BE2C (cell line): Measurements from ENCODE around the gene NLRP9.

ENCODE experiments used
- DNase-seq: peaks from one replicate; pipeline ENCODE4 v3.0.0-alpha.2; 2020
- H3K27me3 ChIP-seq: fragments of 250-450 bp; sonication (Bioruptor Pico); 2 replicates; pipeline ENCODE4 v1.5.1; 2020; ENCODE audit warnings: mild to moderate bottlenecking
- H3K36me3 ChIP-seq: fragments of 250-450 bp; sonication (Bioruptor Pico); 2 replicates; pipeline ENCODE4 v1.5.1; 2020; ENCODE audit warnings: mild to moderate bottlenecking
- H3K4me1 ChIP-seq: fragments of 250-450 bp; sonication (Bioruptor Pico); 2 replicates; pipeline ENCODE4 v1.5.1; 2020
- H3K4me3 ChIP-seq: 2 replicates; pipeline ENCODE4 v1.5.1; 2011; ENCODE audit warnings: low read depth, low read length
- H3K9me3 ChIP-seq: fragments of 250-450 bp; sonication (Bioruptor Pico); 2 replicates; pipeline ENCODE4 v1.5.1; 2020
- TF ChIP-seq, protein P1 (sequence below): IDR thresholded peaks from 2 replicates; pipeline ENCODE4 v1.5.1; 2012; ENCODE audit warnings: mild to moderate bottlenecking, low read depth, low read length

Gene NLRP9

DNA sequence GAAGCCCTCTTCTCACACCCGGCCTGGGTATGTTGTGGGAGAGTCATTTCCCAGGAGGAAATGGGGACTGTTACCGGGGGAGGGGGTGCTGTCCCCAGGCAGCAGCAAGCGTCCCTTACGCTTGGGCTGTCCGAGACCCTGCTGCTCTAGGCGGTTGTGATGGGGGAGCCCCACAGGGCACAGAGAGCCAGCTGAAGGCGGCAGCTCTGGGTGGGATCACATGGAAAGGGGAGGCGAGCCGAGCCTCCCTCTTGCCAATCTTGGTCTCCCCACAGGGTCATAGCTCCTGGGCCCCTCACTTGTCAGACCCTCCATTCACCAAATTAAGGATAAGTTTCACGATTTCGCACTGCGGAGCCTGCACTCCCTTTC is 41.1 kb downstream of the NLRP9 start:
- Histone ChIP-seq H3K4me1 (no peaks in the 10 kb centered on the region), H3K36me3 (peaks cover 32% of the 10 kb centered on the region), H3K27me3 (no peaks in the 10 kb centered on the region), H3K4me3 (no peak overlapping the region), H3K9me3 (no peaks in the 10 kb centered on the region)
- no peak for DNase-seq
- TF ChIP-seq, protein P1, sequence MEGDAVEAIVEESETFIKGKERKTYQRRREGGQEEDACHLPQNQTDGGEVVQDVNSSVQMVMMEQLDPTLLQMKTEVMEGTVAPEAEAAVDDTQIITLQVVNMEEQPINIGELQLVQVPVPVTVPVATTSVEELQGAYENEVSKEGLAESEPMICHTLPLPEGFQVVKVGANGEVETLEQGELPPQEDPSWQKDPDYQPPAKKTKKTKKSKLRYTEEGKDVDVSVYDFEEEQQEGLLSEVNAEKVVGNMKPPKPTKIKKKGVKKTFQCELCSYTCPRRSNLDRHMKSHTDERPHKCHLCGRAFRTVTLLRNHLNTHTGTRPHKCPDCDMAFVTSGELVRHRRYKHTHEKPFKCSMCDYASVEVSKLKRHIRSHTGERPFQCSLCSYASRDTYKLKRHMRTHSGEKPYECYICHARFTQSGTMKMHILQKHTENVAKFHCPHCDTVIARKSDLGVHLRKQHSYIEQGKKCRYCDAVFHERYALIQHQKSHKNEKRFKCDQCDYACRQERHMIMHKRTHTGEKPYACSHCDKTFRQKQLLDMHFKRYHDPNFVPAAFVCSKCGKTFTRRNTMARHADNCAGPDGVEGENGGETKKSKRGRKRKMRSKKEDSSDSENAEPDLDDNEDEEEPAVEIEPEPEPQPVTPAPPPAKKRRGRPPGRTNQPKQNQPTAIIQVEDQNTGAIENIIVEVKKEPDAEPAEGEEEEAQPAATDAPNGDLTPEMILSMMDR = no peak

DNA sequence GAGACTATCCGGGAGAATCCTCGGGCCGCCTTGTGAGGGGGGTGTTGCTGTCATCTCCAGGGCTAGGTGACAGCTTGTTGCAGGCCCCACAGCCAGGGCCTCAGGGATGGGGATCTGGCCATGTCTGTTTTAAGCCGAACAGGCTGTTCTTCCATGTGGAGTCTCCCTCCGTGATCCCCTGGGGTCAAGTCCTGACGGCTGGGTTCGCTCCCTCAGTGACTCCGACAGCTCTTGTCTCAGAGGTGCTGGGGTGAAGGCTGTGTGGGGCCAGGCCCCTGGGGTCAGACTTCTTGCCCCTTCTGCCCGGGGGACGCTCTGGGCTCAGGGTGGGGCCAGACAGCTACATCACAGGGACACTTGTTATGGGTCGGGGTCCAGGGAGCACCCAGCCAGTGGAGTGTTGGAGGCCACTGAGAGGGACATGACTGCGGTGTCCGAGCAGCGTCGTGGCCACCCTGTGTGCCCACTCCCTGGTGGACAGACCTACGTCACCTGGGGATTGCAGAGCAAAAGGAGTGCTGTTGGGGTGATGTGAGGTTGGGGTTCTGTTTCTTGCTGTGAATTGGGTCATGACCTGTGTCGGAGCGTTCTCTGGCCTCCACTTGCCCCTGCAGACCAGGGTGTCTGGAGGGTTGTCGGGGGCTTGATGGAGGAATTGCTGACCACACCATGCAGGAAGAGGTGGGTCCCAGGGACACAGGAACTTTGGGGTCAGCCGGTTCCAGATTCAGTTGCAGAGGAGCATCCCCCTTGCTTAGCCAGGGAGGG is 41.7 kb downstream of the NLRP9 start:
- Histone ChIP-seq H3K36me3 (peaks cover 35% of the 10 kb centered on the region), H3K27me3 (no peaks in the 10 kb centered on the region), H3K9me3 (no peaks in the 10 kb centered on the region), H3K4me3 (no peak overlapping the region), H3K4me1 (no peaks in the 10 kb centered on the region)
- TF ChIP-seq, protein P1 = no peak
- no peak for DNase-seq

DNA sequence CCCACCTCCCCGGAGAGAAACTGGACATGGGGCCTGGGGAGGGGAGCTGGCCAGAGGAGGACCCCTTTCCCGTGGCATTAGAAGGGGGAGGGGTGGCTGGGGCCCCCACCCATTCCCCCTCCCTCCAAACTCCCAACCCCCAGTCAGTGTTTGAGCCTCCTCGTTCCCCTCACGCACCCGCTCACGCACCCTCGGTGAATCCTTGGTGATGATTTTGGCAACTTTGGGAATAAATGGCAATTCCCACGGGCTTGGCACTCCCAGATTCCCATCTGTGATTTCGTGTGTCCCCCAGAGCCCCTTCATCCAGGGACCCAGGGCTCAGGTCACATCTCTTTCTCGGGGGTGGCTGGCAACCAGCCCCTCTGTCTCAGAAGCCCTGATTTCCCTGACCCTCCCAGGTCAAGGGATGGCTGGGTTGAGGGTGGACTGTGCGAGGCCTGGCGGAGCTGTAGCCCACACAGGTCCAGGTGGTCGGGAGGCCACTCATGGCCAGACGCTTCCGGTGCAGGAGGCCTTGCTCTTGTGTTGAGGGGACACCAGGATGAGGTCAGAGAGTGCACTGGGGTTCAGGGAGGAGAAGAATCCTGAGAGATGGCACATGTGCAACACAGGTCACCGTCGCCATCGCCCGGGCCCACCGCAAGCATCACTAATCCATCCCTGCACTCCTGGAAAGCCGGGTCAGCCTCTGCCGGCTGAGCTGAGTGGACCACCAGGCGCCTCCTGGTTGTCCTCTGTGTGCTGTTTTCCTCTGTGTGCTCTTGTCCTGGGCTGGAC is 42.5 kb downstream of the NLRP9 start:
- no peaks in the 10 kb centered on the region for H3K4me1 ChIP-seq
- H3K36me3 ChIP-seq = peaks cover 40% of the 10 kb centered on the region
- no peaks in the 10 kb centered on the region for H3K27me3 ChIP-seq
- TF ChIP-seq, protein P1 = no peak
- no peaks in the 10 kb centered on the region for H3K9me3 ChIP-seq
- no peak overlapping the region for H3K4me3 ChIP-seq
- DNase-seq = no peak

DNA sequence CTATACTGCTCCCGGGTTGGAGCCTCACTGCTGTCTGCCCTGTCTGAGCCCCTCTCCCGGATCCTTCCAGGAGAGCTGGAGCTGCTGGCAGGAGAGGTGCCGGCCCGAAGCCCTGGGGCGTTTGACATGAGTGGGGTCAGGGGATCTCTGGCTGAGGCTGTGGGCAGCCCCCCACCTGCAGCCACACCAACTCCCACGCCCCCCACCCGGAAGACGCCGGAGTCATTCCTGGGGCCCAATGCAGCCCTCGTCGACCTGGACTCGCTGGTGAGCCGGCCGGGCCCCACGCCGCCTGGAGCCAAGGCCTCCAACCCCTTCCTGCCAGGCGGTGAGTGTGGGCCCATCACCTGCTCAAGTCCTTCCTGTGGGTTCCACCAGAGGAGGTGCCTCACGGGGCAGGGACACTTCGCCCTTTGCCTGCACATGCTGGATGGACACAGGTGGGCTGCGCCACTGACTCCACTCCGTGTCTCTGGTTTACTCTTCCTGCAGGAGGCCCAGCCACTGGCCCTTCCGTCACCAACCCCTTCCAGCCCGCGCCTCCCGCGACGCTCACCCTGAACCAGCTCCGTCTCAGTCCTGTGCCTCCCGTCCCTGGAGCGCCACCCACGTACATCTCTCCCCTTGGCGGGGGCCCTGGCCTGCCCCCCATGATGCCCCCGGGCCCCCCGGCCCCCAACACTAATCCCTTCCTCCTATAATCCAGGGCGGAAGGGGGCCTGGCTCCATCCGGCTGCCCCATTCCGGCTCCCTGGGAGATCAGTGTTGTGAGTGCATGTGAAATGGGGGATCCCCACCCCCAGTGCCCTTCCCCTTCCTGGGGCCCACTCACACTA is 43.3 kb downstream of the NLRP9 start:
- Histone ChIP-seq H3K4me3 (no peak overlapping the region), H3K9me3 (no peaks in the 10 kb centered on the region), H3K4me1 (no peaks in the 10 kb centered on the region), H3K36me3 (peaks cover 48% of the 10 kb centered on the region), H3K27me3 (no peaks in the 10 kb centered on the region)
- no peak for DNase-seq
- TF ChIP-seq, protein P1 = no peak

DNA sequence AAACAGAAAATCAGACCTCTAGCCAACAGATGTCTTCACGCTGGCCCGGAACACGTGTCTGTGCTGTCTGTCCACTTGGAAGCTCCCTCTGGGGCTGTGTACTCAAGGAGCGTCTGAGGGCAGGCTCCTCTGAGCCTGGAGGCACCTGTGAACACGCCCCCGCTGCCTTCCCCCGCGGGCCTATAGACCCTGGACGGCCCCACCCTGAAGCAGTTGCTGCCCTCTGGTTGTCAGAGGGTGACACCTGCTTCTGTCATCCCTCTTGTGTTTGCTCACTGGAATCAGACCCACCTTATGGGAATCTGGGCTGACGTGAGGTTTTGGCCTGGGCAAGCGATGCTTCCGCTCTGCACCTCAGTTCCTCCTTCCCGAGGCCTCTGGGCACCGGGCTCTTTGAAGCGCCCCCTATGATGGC is 44.0 kb downstream of the NLRP9 start:
- Histone ChIP-seq H3K36me3 (peaks cover 54% of the 10 kb centered on the region), H3K4me3 (no peak overlapping the region), H3K9me3 (no peaks in the 10 kb centered on the region), H3K4me1 (peaks cover 1% of the 10 kb centered on the region; the same call in 1 of the 2 replicates), H3K27me3 (no peaks in the 10 kb centered on the region)
- DNase-seq = no peak
- TF ChIP-seq, protein P1 = no peak
